Mammary epithelial cell (primary cell): ENCODE data around the gene RAPGEF4.

Experiments
- CTCF ChIP-seq, 2 donors: IDR thresholded peaks in 1 of 2; conservative IDR thresholded peaks in 1 of 2; 2 replicates each; pipeline ENCODE4 v1.5.1; 2011 to 2012; ENCODE audit warnings: inconsistent platforms in 2 of 2, low read length in 2 of 2, mild to moderate bottlenecking in 2 of 2, control low read depth in 1 of 2, low read depth in 1 of 2; ENCODE audit not compliant: insufficient read depth in 1 of 2; ENCODE audit errors: extremely low read depth in 1 of 2
- EZH2 ChIP-seq: IDR thresholded peaks from 2 replicates; pipeline ENCODE4 v1.6.1; 2012; ENCODE audit warnings: low read length, inconsistent platforms, borderline replicate concordance

- TF ChIP-seq CTCF (conservative IDR thresholded peaks at IDR 0.05 in 1 of 2, IDR thresholded peaks at IDR 0.05 in 1 of 2; ENCODE audit: extremely low read depth in 1 of 2, insufficient read depth in 1 of 2, low read depth in 1 of 2, low read length in 2 of 2) (peak; percentile 91 to 98), EZH2 (no peak)
Observed at GRCh38 chr2:172972005-172972619, 236.5 kb downstream of the RAPGEF4 start.
